Activated effector memory CD4-positive, alpha-beta T cell treated with Interleukin-2 at 50 U/mL for 16 hours (primary cell): ENCODE data around the gene FDPS.

Experiments used
- DNase-seq: peaks from one replicate; pipeline ENCODE4 v3.0.0-alpha.2; 2020

FDPS gene

GRCh38 chr1:155308493-155309422 lies at the start of gene FDPS:
Gene FDPS (plus strand): TSS chr1:155308866. CDS start chr1:155309790, 924 bp downstream.
- peak; percentile 95 for DNase-seq

GRCh38 chr1:155260276-155260675 lies 48.4 kb upstream of the FDPS start:
- DNase-seq = no peak

- no peak for DNase-seq
Observed at GRCh38 chr1:155261493-155261851, 47.2 kb upstream of the FDPS start.

- peak; percentile 77 for DNase-seq
Observed at GRCh38 chr1:155261852-155262673, 46.6 kb upstream of the FDPS start, which contains the start of gene SCAMP3. Gene SCAMP3 (minus strand): TSS chr1:155262360. CDS start chr1:155262151, 209 bp downstream.

GRCh38 chr1:155263067-155263466 lies 45.6 kb upstream of the FDPS start:
- no peak for DNase-seq

GRCh38 chr1:155266553-155266952 lies 42.1 kb upstream of the FDPS start:
- no peak for DNase-seq

GRCh38 chr1:155267373-155267772 lies 41.3 kb upstream of the FDPS start:
- DNase-seq = no peak

GRCh38 chr1:155268630-155269029 lies 40.0 kb upstream of the FDPS start:
- no peak for DNase-seq

GRCh38 chr1:155269381-155269780 lies 39.3 kb upstream of the FDPS start:
- no peak for DNase-seq

- no peak for DNase-seq
Observed at GRCh38 chr1:155272466-155273342, 36.0 kb upstream of the FDPS start.

GRCh38 chr1:155273343-155274245 lies 35.1 kb upstream of the FDPS start, which contains the start of gene CLK2:
Gene CLK2 (minus strand): TSS chr1:155273504. CDS start chr1:155270977, 2,527 bp downstream.
- peak; percentile 93 for DNase-seq

- peak; percentile 85 for DNase-seq
Observed at GRCh38 chr1:155277070-155277901, 31.4 kb upstream of the FDPS start, which contains the start of gene HCN3. Gene HCN3 (plus strand): TSS chr1:155277463. CDS start chr1:155277591, 128 bp downstream.

GRCh38 chr1:155277902-155278688 lies 30.6 kb upstream of the FDPS start:
- DNase-seq = peak; percentile 53

- no peak for DNase-seq
Observed at GRCh38 chr1:155278689-155279160, 29.9 kb upstream of the FDPS start.

- no peak for DNase-seq
Observed at GRCh38 chr1:155279268-155279667, 29.4 kb upstream of the FDPS start.

GRCh38 chr1:155282488-155283091 lies 26.1 kb upstream of the FDPS start:
- DNase-seq = no peak

GRCh38 chr1:155284476-155284875 lies 24.2 kb upstream of the FDPS start:
- no peak for DNase-seq

- no peak for DNase-seq
Observed at GRCh38 chr1:155285063-155285462, 23.6 kb upstream of the FDPS start.

GRCh38 chr1:155285631-155286044 lies 23.0 kb upstream of the FDPS start:
- no peak for DNase-seq
